Right hindlimb (tissue), 1 donor: Measurements from ENCODE around the gene KRT76.
"Not testable (repeated sequence)": the region's sequence is repeated elsewhere in the genome, so short reads cannot be mapped to it uniquely, and the experiment has no call there.

Experiments used
- DNase-seq: peaks from one replicate; pipeline ENCODE4 v3.0.0-alpha.2; 2018

KRT76 gene

DNA sequence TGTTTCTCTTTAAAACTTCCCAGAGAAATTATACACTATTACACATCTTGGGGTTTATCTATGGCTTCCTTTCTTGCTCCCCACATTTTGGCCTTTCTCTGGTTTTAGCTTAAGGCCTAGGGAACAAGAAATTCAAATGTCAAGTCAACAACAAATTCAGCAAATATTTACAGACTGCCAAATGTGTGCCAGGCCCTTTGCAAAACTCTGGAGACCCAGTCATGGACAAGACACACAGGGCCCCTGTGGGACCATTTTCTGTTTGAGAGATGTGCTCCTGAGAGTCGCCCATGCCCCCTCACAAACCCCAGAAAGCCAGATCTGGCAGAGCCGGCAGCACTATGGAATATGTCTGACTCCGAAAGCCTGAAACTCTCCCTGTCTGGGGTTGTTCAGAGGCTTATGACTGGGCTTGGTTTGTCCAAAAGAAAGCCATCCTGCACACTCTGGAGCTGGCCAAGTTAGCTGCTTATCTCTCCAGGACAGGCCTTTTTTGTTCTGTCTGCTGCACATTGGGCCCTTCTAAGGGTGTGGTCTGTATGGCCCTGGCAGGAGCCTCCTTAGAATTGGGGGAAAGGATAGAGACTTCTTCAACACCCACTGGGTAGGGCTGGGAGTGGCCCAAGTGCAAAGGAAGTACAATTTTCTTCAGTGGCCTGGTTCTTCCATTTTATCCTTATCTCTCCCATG lies 19.8 kb upstream of the KRT76 start:
- DNase-seq: no peak

DNA sequence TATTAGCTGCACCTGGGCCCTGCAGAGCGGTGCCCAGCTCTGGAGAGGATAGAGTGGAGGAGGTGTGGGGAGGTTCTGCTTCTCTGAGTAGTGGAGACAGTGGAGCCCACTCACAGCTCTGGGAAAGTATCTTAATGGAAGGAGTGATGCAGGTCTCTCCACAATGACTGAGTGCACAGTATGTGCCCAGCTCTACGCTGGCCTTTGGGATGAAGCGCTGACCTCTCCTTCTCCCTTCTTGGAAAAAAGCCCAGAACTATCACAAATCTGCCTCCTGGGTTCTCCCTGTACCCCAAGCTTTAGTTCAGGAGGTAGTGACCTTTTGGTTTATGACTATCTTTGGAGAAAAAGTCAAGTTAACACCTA lies 19.3 kb upstream of the KRT76 start:
- no peak for DNase-seq

DNA sequence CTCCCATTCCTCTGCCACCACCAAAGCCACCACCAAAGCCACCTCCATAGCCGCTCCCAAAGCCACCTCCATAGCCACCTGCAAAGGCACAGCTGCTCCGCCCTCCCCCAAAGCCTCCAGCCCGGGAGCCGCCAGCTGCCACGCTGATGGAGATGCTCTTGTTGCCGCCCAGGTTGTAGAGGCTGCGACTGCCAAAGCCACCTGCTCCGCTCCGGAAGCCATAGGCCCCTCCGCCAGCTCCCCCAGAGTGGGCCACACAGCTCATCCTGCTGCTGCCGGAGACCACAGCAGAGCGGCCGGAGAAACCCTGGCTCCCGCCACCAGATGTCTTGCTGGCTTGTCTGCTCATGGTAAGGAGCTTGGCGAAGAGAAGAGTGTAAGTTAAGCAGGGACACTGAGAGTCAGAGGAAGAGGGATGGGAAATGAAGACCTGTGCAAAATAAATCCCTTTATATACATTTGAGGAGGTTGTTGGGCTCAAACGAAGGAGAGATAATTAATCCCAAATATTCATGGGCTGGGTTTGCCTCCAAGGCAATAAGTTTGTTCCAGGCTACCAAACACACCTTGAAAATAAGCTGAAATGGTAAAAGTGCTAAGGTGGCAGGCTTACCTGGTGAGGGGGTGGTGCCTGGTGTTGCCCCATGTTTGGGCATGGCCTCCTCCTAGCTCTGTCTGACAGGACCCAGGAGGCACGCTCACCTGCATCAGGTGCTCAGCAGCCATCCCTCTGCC lies 18.7 kb upstream of the KRT76 start, which contains the start of gene KRT3:
Gene KRT3 (minus strand): TSS at position 424 of the 735 bp plus-strand sequence. CDS start 75 bp downstream, at position 349.
- DNase-seq: no peak

DNA sequence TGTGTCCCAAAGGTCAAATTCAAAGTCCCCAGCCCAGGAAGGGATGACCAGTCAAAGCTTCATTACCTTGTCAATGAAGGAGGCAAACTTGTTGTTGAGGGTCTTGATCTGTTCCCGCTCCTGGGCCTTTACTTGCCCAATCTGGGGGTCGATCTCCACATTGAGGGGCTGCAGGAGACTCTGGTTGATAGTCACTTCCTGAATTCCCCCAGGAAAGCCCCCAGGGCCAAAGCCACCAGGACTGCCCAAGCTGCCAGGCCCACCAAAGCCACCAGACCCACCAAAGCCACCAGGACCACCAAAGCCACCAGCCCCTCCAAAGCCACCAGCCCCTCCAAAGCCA lies 18.2 kb upstream of the KRT76 start:
- not testable (repeated sequence) for DNase-seq

DNA sequence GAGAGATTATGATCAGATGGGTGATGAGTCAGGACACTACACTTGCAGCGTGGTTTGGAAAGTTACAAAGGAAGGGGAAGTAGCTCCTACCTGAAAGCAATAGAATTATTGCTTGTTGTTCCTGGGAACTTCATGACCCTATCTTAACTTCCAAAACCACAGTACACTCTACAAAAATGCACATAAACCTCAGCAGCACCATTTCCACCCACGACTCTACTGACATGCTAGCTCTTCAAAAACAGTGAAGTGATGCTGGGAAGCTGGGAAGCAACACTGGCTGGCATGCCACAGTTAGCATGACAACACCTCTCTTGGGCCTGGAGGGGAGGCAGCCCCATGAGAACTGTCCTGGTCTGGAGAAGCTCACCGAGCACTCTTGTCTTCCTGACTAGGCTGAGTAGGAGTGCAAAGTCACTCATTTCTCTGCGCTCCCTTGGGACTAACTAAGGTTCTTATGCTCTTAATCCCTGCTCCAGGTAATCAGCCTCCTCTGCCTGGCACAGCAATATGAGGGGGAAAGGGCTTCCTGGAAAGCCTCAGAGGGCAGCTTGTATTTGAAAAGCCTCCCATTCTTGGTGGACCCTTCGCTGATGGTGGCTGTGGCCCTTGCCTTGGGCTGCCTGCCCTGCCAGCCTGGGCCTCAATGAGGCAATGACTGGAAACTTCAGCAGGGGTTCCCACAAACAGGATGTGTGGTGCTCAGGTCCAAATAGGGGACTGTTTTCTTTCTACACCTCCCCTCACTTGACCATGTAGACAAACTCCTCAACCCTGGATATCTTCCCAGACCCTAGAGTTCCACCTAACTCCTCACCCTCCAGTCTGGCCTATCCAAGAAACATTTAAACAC lies 17.6 kb upstream of the KRT76 start:
- DNase-seq: no peak

DNA sequence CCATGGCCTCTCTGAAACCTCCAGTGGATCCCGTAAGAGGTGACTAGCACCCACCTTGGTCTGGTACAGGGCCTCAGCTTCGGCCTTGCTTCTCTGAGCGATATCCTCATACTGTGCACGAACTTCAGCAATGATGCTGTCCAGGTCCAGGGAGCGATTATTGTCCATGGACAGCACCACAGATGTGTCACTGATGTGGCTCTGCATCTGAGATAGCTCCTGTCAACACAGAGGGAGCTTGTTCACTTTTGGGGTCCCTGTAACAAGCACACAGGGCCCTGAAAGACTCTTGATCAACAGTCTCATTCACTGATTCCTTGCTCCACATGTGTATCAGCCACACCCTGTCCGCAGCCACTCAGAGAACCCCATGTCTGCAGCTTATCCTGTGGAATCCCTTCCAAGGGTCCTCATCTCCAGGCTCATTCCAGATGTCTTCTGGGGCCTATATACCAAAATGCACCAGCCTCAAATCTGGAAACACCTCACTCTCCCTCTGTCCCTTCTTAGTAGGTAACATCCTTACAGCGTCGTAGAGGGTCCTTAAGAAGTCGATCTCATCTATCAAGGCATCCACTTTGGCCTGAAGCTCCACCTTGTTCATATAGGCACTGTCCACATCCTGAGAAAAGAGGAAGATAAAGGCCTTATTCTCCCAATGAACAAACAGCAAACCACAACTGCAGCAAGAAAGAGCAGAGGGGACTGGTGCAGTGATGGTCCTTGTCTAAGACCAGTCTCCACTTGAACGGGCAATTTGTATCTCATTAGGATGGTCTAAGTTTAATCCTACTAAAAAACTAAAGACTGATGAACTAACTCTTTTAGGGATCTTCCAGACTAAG lies 15.3 kb upstream of the KRT76 start:
- DNase-seq: no peak

DNA sequence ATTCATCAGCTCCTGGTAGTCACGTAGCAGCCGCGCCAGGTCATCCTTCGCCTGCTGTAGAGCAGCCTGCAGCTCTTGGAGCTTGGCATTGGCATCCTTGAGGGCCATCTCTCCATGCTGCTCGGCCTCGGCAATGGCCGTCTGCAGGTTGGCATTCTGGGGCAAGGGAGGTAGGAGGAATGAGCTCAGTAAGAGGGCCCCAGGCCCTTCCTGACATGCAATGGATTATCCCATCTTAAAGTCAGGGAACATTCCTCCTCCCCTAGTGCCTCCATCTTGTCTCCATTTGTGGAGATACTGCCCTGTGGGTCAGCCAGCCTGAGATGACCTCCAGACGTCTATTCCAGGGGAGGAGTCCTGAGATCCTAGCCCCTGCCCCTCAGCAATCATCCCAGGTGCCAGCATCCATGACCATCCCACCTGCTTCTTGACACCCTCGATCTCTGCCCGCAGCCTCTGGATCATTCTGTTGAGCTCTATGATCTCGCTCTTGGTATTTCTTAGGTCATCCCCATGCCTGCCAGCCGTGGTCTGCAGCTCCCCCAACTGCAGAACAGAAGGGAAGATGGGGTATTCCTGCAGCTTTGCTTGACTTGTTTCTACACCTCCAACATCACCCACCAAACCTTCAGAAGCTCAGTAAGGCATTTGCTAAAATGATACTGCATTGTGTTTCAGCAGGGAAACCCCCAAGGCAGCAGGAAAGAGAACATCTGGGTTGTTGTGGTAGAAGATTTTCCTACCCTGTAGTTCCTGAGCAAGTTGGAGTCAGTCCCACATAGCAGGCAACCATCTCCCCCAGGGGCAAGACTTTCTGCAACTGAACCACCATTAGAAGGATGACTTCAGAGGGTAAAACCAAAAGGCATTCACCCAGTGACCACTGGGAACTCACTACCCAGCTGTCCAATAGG lies 14.4 kb upstream of the KRT76 start:
- DNase-seq: no peak

DNA sequence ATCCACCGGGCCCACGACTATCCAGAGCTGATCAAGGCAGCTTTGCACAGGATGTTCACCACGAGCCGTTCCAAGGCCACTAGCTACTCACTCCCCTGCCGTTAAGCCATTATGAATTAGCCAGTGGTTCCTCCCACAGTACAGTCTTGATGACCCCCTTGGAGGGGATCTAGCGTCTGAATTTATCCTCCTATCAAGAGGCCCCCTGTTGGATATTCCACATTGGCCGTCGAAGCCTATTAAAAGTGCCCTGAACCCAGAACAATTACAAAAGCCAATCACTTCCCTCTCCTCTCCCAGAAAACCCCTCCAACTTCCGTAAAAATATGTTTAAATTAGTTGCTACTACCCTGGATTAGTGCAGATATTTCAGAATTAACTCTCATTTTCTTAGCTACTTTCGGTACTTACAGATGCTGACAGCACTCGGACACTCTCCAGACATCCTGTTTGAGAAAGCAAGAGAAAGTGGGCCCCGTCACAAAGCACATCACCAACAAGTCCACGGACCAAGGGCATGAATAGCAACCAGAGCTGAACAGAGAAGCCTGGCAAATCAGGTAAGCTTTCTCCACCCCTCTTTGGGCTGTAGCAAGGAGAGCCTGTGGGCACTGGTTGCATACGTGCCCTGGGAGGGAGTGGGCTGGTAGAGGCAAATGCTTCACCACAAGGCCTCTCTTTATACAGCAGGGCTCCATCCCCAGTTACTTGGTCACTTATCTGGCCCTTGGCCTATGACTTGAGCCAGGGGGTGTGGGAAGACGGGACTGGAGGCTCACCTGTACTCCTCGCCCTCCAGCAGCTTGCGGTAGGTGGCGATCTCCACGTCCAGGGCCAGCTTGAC lies 13.5 kb upstream of the KRT76 start:
- no peak for DNase-seq

DNA sequence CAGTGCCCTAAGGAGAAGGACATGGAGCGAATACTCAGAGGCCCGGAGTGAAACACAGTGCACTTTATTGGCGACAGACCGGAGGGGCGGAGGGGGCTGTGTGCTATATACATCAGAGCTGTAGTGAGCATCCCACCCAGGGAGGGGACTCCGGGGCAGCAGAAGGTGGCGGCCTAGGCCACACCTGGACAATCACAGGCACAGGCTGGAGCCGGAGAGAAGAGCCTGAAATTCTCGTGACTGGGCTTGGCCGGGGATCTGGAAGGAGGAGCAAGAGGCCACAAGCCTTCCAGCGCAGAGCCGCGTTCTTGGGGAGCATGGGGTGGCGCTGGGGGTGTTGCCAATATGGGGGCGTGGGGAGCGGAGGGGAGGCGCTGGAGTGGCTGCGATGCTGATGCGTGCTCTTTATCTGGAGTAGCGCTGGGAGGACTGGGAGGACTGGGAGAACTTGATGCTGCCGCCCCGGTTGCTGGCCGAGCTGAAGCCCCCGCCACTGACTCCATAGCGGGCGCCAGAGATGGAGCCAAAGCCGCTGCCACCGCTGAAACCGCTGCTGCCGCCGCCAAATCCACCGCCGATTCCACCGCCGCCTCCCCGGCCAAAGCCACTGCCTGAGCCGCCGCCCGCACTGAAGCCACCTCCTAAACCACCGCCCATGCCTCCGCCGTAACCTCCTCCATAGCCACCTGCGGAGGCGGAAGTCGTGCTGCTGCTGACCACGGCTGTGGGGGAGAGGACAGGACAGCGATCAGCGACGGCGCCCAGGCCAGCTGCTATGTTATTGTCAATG lies 12.7 kb upstream of the KRT76 start:
- DNase-seq: no peak

DNA sequence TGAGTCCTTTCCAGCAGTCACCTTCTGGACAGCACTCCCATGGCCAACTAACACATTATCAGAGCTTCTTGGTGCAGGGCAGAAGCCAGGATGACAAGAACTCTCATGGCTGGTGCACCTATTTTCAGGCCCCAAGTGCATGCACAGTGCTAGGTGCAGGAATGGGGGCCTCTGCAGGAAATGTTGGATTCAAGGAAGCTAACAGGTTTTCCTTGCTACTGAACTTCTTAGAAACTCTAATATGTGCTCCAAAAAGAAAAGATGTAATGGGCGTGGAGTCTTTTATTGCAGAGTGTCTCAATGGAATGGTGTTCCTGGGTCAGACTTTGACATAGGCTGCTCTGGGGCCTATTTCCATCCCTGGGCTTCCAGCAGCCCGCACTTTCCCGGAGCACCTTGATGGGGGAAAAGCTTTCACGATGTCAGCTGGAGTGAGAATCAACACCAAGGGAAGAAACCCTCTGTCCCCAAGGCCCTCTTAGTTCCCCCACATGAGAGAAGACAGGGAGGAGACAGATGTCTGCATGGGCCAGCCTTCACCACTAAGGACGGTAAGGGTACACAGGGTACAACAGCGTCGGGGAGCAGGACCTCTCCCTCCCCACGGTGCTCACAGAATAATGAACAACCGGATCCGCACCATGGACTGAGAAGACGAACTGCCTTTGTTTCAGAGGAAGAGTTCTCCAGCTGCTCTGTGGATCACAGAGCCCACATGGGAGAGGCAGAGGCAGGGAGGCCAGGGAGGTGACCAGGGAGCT lies 11.9 kb upstream of the KRT76 start:
- DNase-seq: no peak

DNA sequence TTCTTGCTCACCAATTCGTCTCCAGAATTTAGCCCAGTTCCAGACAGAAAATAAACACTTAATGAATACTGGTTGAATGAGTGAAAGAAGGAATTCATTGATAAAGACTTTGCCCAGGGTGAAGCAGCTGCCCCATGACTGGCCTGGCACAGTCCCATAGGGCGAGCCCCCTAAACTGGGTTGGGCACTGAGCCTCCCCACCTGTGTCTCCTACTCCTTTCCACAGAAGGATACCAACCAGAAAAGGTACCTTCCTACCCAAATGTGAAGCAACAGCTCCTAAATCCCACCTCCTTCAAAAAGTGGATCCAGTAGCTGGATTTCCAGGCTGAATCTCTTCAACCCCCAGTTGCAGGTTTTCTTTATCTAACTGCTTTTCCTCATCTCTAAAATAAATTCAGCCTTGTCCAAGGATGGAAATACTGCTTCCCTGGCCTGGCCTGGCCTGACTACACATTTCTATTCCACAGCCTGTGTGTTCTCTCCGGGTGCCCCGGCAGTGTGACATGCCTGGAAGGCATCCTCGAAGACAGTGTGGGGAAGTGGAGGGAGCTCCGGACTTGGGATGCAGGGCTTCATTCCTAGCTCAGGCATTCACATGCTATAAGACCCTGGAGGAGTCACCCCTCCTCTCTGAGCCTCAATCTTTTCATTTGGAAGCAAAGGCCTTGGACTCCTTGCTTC lies 11.2 kb upstream of the KRT76 start:
- no peak for DNase-seq

DNA sequence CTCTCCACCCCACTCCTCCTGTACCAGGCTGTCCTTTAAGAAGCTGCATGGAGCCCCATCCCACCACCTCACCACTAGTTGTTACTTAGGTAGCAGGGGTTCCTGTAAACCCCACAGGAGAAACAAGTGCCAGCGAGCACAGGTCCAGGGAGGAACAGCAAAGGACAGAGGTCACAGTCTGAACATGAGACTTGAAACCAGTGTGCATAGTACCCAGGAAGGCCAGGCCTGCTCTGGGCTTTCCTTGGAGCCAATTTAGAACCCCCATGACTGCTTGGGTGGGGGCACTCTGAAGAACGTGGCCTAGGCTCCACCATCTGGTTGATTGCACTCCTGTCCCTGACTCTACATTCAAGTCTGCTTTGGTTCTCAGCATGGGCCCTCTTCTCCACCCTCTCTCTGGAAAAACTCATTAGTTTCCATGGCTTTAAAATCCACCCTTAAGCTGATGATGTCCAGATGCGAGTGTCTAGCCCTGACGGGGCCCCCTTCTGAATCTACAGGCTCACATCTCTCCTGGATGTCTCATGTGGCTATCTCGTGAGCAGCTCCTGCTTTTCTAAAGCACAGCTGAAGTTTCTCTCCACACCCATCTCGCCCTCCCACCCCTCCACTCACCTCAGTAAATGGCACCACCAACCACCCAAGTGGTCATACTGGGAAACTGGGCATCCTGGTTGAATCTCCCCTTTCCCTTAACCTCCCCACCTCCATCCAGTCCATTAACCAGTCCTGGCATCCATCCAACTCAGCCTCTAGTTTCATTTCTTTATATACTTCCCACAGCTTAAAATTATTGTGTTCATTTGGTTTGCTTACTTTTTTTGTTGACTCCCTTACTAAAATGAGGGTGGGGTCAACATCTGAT lies 10.4 kb upstream of the KRT76 start:
- peak; percentile 26 for DNase-seq

DNA sequence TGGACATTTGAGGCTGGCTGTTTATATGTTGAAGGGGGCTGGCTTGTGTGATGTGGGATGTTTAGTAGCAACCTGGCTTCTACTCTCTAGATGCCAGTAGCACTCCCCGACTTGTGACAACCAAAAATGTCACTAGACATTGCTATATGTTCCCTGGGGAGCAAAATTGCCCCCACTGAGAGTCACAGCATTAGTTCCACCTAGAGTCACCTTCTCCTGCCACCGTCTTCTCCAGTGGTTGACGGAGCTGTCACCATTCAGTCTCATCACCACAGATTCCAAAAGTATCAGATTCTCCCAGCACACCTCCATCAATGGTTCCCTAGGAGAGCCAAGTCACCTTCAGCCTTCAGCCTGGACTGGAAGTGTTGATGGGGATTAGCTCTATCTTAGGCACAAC lies 7.8 kb upstream of the KRT76 start:
- no peak for DNase-seq

DNA sequence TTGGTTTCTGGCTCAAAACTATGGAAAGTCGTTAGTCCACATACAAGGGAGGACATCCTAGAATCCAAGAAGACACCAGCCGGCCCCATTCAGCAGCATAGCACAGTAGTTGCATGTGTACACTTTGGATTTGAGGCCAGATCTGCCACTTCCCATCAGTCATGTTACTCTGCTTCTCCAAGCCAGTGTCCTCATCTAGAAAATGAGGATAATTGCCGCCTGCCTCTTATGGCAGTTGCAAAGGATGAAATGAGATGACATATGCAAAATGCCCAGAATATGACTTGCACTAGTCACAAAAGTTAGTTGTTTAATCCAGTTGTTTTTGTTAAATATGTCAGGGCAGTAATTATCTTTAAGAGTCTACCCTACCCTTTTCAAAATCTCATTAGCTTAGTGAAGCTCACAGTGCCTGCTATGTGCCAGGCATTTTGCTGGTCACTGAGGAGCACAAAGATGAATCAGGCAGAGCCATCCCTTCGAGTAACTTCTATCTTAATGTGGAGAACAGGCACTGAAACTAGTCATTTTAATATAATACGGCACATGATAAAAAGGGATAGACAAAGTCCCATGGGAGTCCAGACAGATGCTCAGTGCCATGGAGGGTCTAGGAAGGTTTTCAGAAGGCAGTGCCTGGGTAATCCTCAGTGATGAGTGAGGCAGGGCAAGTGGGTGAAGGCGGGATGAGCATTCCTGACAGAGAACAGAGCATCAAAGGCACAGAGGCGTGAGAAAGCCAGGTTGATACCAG lies 6.6 kb upstream of the KRT76 start:
- no peak for DNase-seq

DNA sequence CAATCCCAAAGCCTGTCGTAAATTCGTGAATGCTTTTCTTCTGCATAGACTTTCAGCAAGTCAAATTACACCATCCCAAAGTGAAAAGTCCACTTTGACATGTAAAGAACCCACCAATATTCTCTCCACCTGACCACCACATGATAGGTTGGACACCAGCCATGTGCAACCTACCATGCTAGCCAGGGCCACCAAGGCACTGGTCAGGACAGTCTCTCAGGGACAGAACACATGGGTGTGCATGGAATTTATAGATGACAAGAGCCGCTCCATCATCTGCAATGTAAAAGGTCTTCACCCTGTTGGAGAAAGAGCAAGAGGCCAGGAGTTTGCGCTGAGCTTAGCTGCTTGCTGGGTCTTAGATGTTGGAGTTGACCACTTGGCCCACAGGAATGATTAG lies 5.4 kb upstream of the KRT76 start:
- no peak for DNase-seq

DNA sequence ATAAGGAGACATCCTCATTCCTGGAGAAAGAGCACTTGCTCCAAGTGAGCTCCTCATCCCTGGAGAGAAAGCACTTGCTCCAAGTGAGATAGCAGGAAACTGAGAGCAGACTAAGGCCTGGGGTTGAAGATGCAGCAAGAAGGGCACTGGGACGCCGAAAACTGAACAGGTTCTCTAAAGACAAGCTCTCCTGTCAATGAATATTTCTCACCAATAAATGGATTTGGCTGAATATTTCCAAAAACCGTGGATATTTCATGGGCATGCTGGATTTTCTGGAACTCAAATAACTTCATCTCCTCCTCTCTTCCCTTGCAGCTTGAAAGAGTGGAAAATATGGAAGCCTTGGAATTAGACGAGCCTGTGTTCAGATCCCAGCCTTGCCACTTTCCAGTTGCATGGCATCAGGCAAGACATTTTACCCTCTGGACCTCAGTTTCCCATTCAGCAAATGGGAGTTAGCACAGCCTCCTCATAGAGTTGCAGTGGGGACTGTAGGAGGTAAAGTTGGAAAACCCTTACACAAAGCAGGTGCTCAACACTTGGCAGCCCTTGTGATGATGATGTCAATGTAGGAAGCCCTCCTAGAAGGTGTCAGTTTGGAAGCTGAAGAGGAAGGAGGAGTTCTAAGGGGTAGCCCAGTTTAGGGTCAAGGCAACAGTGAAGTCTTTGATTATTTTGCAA lies 4.4 kb upstream of the KRT76 start:
- DNase-seq: no peak
